Activated T-helper 1 cell treated with anti-CD3 and anti-CD28 coated beads, Interleukin-12 subunit alpha, Interleukin-12 subunit beta, Interleukin-2, Interleukin-4 antibody, amounts not matched to agents 30 ng/mL and 10 ng/mL and 1 ng/mL, durations not matched to agents 14 hours and 24 hours and 36 hours (primary cell): Measurements from ENCODE around the gene TVP23B. TPM values are rescaled to one million over a fixed set of nuclear protein-coding genes. Genes with fewer than 3 reads are reported as not detected.
A peak's percentile ranks its signal among the peaks of the same experiment; 100 is the strongest.
"Not testable (repeated sequence)": the region's sequence is repeated elsewhere in the genome, so short reads cannot be mapped to it uniquely, and the experiment has no call there.

ENCODE experiments used
- DNase-seq: peaks from one replicate; pipeline ENCODE4 v3.0.0; 2021; ENCODE audit warnings: low spot score
- H3K27ac Mint-ChIP-seq: one replicate; pipeline ENCODE4 v1.8.0; 2021; ENCODE audit warnings: mild to moderate bottlenecking, mixed read lengths
- H3K27me3 Mint-ChIP-seq: one replicate; pipeline ENCODE4 v1.8.0; 2022; ENCODE audit warnings: mild to moderate bottlenecking, moderate library complexity, mixed read lengths; ENCODE audit not compliant: insufficient read depth
- H3K36me3 Mint-ChIP-seq: one replicate; pipeline ENCODE4 v1.8.0; 2021; ENCODE audit warnings: low read depth, mixed read lengths
- H3K4me1 Mint-ChIP-seq: one replicate; pipeline ENCODE4 v1.8.0; 2021; ENCODE audit warnings: low read depth, mixed read lengths
- H3K4me3 Mint-ChIP-seq: one replicate; pipeline ENCODE4 v1.8.0; 2021; ENCODE audit warnings: mild to moderate bottlenecking, moderate library complexity, mixed read lengths
- H3K9me3 Mint-ChIP-seq: one replicate; pipeline ENCODE4 v1.8.0; 2021; ENCODE audit warnings: mixed read lengths
- intact Hi-C: fragments of 100-400 bp; cut with micrococcal nuclease; formaldehyde crosslinking; loops from one replicate; pipeline ENCODE4 v1.15.1; 2024
- total RNA-seq: library from RNA; stranded (reverse); gene quantifications from 2 replicates; pipeline ENCODE4 v1.2.3, GENCODE V29; 2022

TVP23B gene
- total RNA-seq, result 44.0 and 44.4 TPM in 2 replicates

DNA sequence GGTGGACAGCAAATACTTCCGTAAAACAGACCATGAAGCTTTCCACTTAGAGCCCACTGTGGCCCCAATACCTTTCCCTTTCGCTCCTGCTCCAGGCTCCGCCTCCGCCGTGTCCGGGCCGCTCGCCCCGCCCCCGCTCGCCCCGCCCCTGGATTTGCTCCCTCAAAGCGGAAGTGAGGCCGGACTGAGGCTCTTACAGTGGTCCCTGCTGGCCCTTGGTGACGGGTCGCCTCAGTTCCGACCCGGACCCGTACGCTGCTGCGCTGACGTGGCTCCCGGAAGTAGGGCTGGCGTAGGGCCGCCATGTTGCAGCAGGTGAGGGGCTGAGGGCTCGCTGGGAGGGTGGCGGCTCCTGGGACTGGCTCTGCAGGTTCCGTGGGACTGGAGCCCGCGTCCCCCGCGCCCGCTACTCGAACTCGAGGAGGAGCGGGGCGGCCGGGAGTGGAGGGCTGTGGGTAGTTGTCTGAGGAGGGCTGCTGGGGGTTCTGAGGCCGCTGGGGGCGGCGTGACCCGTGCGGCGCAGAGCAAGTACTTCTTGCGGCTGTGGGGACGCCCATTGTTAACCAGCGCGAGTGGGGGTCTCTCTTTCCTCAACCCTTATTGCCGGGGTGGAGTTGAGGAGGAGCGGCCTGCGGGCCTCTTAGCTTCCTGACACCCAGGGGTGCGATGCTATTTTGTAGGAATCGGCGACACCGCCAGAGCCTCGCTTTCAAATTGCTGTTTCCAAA, at the start of gene TVP23B:
Gene TVP23B, plus strand, starts transcription at position 193 of the 728 bp plus-strand sequence. Its CDS starts 111 bp downstream, at position 304.
- H3K36me3 Mint-ChIP-seq, H3K9me3 Mint-ChIP-seq, H3K27me3 Mint-ChIP-seq: not testable (repeated sequence)
- H3K27ac Mint-ChIP-seq, result peak within 1 kb of the TSS; percentile 98
- H3K4me1 Mint-ChIP-seq, result peaks cover 22% of the 10 kb centered on the region
- peak within 1 kb of the TSS; percentile 92 for H3K4me3 Mint-ChIP-seq
- intact Hi-C loops, result loop anchor here (1.0 to 10.0 kb wide), 2 partner anchors 77 to 156 kb away; partner anchors contain the start of gene PRPSAP2
- peak; percentile 84 for DNase-seq

GRCh38 chr17:18732438-18732837, 48.5 kb upstream of the TVP23B start:
- H3K4me3 Mint-ChIP-seq, H3K36me3 Mint-ChIP-seq, DNase-seq, intact Hi-C loops, H3K27me3 Mint-ChIP-seq, H3K27ac Mint-ChIP-seq, H3K9me3 Mint-ChIP-seq, H3K4me1 Mint-ChIP-seq: not testable (repeated sequence)

DNA sequence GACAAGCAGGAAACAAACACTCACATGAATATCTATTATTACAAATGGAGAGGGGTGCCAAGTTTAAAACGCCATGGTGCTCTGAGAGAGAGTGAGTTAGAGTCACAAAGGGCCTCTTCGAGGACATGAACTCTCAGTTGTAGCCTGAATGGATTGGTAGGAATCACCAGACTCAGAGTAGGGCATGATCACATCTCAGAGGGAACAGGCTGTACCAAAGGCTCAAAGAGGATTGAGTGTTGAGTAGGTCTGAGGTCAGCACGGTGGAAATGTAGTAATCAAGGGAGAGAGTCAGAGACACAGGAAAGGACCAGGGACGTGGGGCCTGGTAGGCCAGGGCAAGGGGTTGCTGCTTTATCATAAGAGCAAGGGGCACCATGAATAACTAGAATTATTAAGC, 47.6 kb upstream of the TVP23B start:
- not testable (repeated sequence) for H3K9me3 Mint-ChIP-seq

GRCh38 chr17:18739616-18740391, 41.2 kb upstream of the TVP23B start:
- H3K36me3 Mint-ChIP-seq, intact Hi-C loops, H3K27me3 Mint-ChIP-seq: not testable (repeated sequence)

More for the DNA sequence above, 47.6 kb upstream of the TVP23B start:
- H3K36me3 Mint-ChIP-seq, intact Hi-C loops, H3K27ac Mint-ChIP-seq, H3K4me3 Mint-ChIP-seq, DNase-seq, H3K27me3 Mint-ChIP-seq, H3K4me1 Mint-ChIP-seq: not testable (repeated sequence)

DNA sequence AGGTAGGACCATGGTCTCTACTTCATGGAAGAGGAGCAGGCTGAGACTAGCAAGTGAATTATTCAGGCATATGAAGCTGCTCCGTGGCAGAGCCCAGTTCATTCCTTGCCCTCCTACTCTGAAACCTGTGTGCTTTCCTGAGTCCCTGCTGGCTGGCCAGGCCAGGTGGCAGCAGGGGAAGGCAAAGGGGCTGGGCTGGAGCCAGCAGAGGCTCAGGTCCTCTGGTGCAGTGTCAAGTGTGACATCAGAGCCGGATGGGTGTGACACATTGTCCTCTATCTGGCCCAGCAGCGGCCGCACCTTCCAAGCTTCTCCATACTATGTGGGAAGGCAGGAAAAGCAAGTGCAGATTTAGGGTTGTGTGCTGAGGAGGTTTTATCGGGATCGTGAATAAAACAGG, 39.8 kb upstream of the TVP23B start:
- H3K9me3 Mint-ChIP-seq, H3K4me1 Mint-ChIP-seq, intact Hi-C loops, H3K4me3 Mint-ChIP-seq, H3K27me3 Mint-ChIP-seq, H3K36me3 Mint-ChIP-seq, H3K27ac Mint-ChIP-seq, DNase-seq: not testable (repeated sequence)

More at GRCh38 chr17:18739616-18740391, 41.2 kb upstream of the TVP23B start:
- not testable (repeated sequence) for H3K27ac Mint-ChIP-seq, H3K4me3 Mint-ChIP-seq, DNase-seq, H3K4me1 Mint-ChIP-seq, H3K9me3 Mint-ChIP-seq

- H3K4me3 Mint-ChIP-seq, H3K36me3 Mint-ChIP-seq, intact Hi-C loops, H3K27me3 Mint-ChIP-seq, H3K4me1 Mint-ChIP-seq, H3K9me3 Mint-ChIP-seq, DNase-seq, H3K27ac Mint-ChIP-seq: not testable (repeated sequence)
Measured at GRCh38 chr17:18743699-18744421, 37.1 kb upstream of the TVP23B start, which contains the start of gene FBXW10. TSS of gene FBXW10 (plus strand) at chr17:18744054. CDS start at chr17:18744245, 191 bp downstream.

- H3K4me1 Mint-ChIP-seq, H3K27ac Mint-ChIP-seq, H3K27me3 Mint-ChIP-seq, H3K9me3 Mint-ChIP-seq, intact Hi-C loops, DNase-seq, H3K36me3 Mint-ChIP-seq, H3K4me3 Mint-ChIP-seq: not testable (repeated sequence)
Measured at GRCh38 chr17:18744726-18745125, 36.3 kb upstream of the TVP23B start.

DNA sequence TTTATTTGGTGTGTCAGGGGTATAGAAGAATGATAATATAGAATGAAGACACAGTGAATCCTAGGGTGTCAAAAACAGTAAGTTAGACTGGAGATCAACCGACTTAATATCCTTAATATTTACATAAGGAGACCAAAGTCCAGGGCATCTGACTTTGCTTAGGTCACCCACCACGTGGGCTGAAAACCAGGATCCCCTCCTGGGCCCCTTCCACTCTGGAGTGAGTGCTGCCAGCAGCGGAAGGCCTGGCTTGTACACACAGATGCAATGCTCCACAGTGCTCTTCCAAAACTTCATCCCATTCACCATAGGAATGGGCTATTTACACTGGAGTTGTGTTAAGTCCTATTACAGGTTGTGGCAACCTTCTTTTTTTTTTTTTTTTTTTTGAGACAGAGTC, 34.4 kb upstream of the TVP23B start:
- H3K27ac Mint-ChIP-seq, intact Hi-C loops, H3K4me1 Mint-ChIP-seq, H3K4me3 Mint-ChIP-seq, H3K27me3 Mint-ChIP-seq, H3K36me3 Mint-ChIP-seq, H3K9me3 Mint-ChIP-seq, DNase-seq: not testable (repeated sequence)

GRCh38 chr17:18747501-18747900, 33.5 kb upstream of the TVP23B start:
- H3K9me3 Mint-ChIP-seq, H3K27ac Mint-ChIP-seq, H3K27me3 Mint-ChIP-seq, H3K36me3 Mint-ChIP-seq, H3K4me1 Mint-ChIP-seq, intact Hi-C loops, H3K4me3 Mint-ChIP-seq, DNase-seq: not testable (repeated sequence)

GRCh38 chr17:18750242-18750641, 30.7 kb upstream of the TVP23B start:
- H3K4me3 Mint-ChIP-seq, H3K36me3 Mint-ChIP-seq, H3K9me3 Mint-ChIP-seq, intact Hi-C loops, H3K27me3 Mint-ChIP-seq, H3K27ac Mint-ChIP-seq, H3K4me1 Mint-ChIP-seq, DNase-seq: not testable (repeated sequence)

- intact Hi-C loops, DNase-seq, H3K27me3 Mint-ChIP-seq, H3K36me3 Mint-ChIP-seq, H3K4me3 Mint-ChIP-seq, H3K27ac Mint-ChIP-seq, H3K4me1 Mint-ChIP-seq, H3K9me3 Mint-ChIP-seq: not testable (repeated sequence)
Measured at GRCh38 chr17:18753829-18754409, 27.1 kb upstream of the TVP23B start.

DNA sequence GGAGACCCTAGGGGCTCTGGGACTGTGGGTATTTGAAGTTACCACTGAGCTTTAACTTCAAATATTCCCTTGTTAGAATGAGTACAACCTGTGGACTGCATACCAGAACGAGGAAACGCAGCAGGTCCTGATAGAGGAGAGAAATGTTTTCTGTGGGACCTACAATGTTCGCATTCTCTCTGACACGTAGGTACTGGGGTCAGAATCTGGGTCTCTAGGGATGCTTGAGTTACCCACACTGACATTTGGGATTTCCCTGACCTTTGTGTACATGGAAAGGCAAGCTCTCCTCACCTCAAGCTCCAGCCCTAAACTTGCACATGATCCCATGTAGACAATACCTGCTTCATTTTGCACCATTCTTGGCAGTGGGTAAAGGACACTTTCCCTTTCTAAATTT, 25.0 kb upstream of the TVP23B start:
- H3K4me1 Mint-ChIP-seq, H3K4me3 Mint-ChIP-seq, H3K36me3 Mint-ChIP-seq, H3K27me3 Mint-ChIP-seq, H3K9me3 Mint-ChIP-seq, intact Hi-C loops, DNase-seq, H3K27ac Mint-ChIP-seq: not testable (repeated sequence)
